Activated naive CD4-positive, alpha-beta T cell (primary cell): ENCODE measurements around the gene ZDHHC23.

Experiments used
- DNase-seq, 4 experiments: peaks; one replicate each; lab custom pipeline; 2025; lab: John Stamatoyannopoulos, UW

ZDHHC23 gene

DNA sequence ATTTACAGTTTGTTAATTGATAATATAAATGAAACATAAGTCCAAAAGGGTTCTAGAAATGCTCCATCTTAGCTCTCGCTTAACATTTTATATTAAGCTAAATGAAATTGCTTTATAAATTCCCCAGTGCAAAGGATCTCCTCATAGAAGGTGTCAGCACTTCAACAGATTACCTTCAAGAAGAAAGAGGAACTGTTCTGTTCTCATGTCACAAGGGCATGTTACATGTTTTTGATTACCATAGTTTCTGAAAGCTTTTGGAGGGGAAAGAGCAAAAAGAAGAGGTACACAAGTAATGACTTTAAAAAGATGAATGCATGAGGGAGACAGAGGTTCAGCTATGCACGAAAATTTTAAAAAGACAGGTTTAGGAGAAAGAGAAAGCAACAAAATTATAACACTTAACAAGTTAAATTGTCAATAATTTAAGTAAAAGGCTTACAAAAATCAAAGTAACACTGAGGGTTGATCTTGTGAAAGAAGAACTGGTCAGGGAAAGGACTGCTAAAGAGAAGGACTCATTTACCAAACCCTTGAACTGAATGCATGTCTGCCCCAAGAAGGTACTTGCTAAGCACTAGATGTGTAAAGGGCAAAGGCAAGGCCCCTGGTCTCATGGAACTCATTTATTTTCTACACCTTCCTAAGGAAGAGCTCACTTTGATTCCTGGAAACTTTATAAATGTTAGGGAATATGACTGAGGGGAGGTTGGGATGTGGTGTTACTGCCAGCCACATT lies 63.4 kb downstream of the ZDHHC23 start:
- no peak for DNase-seq
